Amygdala (tissue), 56 donors: Measurements from ENCODE around the gene HBS1L.

ENCODE experiments used
- DNase-seq, 56 donors: peaks; one replicate each; lab custom pipeline; 2025; lab: John Stamatoyannopoulos, UW

Gene HBS1L

DNA sequence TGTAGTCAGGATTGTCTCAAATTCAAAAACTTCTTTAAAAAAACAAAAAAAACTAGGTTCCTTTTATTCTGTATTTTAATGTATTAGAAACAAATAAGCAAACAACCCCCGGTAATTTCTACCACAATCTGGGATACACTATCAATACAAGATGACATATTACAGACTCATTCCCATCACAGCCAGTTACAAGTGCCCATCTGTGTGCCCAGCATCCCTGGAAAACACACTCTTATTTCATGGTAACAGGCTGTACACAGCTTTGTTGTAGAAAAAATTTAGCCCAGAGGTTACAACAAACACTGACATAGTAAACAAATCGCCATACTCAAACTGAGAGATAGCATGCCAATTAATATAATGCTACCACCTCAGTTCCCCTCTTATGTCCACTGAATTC, 16.3 kb downstream of the HBS1L start:
- DNase-seq: no peak

DNA sequence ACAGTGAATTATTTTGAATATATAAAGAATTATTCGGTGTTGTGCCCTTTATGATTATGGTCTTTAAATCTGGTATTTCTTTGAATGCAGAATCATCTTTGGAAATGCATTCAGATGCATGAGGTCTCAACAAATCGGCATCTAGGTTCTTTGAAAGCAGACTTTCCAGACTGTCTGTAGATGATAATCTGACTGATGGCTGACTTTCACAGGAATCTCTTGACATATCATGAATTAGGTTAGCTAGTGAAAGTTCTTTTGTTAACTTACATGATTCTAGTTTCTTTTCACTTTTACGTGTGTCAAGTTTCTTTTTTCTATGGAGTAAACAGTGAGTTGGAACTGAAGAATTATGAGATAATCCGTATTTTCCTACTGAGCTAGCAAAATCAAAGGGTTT, 17.1 kb downstream of the HBS1L start:
- DNase-seq: no peak

DNA sequence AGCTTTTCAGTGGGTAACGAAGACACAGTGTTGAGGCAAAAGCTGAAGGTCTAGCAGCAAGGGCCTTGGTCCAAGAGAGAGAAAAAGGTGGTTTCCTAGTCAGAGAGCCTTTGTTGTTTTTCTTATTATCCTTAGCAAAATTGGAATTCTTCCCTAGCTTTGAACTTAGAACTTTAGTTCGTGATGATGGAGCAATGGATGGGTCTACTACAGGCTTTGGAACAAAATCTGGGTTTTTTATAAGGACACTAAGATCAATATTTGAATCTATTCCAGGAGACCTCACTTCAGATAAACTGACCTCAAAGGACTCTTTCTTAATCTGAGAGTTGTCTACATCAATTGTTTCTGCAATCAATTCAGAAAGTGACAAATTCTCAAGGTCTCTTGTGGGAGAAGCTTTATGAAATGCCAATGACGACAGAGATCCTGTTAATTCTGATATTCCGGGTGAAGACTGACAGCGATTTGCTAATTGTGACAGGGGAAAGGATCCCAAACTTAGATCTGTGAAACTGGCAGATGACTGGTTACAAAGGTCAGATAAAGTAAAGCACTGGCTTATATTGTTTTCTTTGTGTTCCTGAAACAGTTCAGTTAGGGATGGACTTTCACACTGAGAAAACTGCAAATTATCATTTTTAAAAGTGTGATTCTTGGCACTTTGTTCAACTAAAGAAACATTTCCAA, 17.7 kb downstream of the HBS1L start:
- no peak for DNase-seq

DNA sequence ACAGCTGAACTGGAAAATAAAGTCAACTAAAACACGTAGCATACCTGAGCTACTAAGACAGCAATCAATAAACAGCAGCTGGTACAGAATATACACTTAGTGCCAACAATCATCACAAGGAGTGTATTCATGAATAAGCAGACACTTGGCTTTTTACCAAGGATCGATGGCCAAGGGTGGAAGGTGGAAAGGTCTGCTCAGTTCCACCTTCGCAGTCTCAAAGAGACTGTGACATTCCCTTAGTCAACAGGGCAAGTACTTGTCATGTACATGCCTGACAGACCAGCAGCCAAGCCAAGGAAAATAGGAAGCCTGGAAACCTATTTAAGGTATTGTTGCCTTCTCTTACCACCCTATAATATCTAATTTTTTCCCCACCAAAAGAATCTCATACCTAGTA, 21.4 kb downstream of the HBS1L start:
- DNase-seq: no peak

DNA sequence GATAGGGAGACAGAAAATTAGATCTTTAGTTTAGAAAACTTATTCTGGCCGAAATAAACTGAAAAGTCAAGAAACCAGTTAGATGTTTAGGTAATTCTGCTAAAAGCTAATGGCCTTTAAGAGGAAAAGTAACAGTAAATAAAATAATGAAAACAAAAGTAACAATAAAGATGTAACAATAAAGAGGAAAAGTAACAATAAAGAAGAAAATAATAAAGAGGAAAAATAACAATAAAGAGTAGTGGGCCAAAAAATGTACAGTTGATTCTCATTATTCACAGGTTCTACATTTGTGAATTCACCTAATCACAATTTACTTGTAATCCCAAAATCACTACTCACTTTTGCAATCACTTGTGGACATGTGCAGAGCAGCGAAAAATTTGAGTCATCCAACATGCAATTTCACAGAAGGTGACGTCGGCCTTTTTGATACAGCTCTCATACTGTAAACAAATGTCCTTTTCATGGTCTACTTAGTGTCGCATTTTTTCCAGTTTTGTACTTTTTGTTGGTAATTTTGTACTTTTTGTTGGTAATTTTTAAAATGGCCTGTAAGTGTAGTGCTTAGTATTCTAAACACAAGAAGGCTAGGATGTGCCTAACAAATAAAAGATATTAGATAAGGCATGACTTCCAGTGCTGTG, 24.0 kb downstream of the HBS1L start:
- no peak for DNase-seq

DNA sequence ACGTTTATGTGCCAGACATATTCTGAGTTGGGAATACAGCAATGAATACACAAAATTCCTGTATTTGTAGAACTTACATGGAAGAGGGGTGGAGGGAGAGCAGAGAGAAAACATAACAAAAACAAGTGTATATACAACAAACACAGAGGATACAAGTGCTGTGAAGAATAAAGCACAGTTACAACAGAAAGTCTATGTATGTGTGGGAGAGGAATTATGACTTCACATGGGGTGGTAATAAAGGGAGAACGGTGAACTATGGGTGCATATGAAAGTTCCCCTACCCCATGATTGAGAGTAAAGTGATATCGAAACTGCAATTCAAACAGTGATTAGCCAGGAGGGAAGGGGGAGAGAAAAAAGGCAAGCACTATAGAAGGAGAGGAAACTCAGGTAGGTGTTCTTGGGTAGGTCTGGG, 24.6 kb downstream of the HBS1L start:
- no peak for DNase-seq

DNA sequence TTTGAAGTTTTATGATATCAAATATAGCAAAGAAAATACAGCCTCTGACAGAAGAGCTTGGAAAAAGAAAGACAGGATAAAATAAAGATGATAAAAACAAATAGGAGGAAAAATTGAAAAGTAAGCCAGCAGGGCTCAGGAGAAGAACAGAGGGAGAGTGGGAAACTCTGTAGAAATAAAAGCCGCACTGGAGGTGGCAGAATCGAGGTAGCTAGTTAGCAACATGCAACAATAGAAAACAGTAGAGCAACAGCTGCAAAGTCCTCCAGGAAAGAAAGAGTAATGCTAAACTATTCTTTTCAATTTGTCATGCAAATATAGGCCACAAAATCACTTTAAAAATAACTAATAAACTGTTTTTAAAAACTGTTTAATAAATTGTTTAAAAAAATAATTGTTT, 28.8 kb downstream of the HBS1L start:
- no peak for DNase-seq

DNA sequence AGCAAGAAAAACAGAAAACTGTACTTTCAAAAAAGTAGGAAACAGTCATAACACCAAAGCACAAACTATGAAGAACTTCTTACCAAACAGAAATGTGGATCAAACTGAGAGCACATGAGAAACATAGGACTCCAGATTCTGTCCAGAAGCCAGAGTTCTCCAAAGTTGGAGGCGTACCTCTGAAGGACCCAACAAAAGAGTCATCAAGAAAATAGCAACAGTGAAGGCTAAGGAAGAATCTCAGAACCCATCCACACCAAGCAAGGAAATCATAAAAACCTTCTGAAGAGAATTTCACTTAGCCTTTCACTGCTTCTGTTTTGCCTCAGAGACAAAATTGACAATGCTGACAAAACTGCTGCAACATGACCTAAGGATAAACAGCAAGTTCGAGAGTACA, 29.4 kb downstream of the HBS1L start:
- no peak for DNase-seq

DNA sequence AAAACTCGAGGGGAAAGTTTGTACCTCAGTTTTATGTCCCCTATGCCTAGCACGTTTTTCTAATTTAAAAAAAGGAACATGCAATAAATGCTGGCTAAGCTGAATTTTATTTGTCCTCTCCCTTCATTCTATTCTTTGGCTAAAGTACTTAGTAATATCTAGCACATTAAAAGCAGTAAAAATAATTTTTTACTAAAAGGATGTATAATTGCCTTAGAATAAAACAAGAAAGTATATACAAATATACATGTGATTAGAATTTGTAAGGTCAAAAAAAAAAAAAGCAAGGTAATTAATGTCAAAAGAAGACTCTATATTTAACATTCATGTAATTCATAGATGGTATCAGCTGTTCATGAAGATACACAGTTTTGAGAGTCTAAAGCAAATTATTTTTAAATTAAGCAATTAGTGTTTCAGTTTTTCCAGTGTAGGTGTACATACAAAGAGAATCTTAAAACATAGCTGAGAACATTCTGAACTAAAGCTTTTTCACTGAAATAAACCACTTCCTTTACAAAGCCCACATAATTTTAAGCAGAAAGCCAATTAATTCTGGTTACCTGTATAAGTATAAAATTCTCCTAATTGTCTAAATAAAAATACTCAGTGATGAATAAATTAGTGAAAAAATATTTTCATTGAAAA, 32.4 kb downstream of the HBS1L start:
- no peak for DNase-seq

DNA sequence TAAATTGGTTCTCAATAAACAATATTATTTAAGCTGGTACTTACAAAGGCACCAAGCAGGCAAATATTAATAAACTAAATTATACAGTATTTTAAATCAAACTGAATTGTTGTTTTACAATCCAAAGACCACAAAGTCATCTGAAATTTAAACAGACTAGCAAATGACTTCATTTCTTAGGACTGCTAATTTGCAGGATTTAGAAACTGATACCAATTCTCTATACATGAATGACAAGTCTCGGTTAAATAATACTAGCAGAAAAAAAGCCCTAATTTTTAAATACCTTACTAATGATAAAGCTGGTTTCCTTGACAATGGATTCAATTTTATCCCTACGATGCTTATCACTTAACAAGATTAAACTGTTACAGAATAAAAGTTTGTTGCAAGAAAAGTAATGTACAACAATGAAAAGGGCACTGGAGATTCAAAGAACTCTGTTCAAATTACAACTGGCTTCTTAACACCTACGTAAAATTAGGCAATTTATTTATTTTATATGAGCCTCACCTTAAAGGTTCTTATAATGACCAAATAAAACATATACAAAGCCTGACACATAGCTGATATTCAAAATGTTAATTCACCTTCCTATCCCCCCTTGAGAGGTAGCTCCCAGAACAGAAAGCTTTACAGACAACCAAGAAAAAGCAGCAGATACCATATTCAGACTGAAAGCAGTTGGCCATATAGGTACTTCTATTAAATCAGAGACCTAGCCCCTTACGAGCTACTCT, 33.1 kb downstream of the HBS1L start:
- DNase-seq: no peak

DNA sequence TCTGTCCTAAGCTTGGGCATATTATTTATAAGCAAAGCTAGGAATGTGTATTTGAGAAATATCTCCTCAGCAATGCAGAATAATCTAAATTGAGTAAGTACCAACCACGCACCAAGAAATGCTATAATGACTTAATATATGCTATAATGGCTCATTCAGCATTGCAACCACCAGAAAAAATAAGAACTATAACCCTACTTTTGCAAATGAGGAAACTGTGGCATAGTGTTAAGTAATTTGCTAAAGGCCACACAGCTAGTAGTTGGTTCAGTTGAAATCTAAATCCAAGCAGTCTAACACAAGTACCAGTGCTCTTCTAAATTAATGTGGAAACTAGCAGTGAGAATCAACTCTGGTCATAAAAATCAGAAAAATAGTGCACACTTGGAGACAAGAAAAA, 35.7 kb downstream of the HBS1L start:
- DNase-seq: no peak

DNA sequence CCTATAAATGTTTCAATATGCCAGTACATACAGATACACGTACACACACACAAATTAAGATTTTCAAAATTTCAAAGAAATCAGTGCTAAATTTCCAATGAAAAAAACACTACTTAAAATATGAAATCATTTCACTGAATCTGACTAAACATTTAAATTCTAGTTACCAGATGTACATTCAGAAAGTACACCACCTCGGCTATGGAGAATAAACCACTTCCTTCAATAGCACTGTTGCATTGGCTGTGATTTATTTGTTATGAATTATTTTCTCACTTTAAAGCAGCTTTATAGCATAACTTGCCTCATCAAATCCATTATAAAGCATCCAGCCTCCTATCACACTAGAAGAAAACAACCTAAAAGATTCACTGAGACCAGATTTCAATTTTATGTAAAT, 36.6 kb downstream of the HBS1L start:
- no peak for DNase-seq

DNA sequence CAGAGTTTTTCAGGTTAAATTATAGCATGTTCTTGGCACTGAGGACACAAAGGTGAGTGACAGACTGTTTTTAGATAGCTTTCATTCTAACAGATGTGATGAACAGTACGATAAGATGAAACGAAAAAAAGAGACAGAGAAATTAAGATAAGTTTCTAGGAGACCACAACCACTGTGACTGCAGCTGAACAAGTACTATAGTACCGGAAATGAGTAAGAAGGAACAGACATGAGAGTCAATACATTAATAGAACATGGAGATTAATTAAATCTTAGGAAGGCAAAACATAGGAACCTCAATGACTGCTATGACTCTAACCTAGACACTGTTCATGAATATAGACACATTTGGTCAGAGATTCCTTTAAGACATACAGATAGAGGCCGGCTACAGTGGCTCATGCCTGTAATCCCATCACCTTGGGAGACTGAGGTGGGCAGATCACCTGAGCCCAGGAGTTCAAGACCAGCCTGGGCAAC, 40.2 kb downstream of the HBS1L start:
- no peak for DNase-seq

DNA sequence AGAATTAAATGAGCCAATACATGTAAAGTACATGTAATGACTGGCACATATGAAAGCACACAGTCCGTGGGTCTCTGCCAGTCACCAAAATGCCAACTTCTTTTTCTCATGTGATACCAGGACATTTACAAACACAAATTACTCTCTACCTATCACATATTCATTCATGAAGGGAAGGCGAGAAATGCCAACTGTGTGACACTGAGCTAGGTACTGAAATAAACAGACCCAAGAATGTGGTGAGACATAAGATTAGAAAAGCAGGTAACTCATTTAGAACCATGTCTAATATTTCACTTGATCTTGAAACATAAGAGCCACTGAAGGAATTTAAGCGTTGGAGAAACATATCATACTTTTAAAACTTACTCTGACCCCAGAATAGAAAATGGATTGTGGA, 41.4 kb downstream of the HBS1L start:
- no peak for DNase-seq

DNA sequence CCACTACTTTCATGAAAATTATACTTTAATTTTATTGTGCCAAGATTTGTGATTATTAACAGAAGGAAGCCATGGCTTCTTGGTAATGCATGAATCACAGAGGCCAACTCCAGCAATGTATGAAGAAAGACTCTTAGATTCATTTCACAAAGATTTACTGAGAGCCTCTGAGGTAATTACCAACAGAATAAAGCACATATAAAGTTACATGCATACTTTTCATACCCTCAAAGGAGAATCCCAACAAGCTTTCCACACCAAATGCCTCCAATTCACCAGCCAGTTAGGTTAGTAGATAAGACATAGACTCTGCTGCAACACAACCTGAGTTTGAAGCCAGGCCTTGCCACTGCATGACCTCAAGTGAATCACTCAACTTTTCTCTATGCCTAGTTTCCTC, 41.9 kb downstream of the HBS1L start:
- no peak for DNase-seq

DNA sequence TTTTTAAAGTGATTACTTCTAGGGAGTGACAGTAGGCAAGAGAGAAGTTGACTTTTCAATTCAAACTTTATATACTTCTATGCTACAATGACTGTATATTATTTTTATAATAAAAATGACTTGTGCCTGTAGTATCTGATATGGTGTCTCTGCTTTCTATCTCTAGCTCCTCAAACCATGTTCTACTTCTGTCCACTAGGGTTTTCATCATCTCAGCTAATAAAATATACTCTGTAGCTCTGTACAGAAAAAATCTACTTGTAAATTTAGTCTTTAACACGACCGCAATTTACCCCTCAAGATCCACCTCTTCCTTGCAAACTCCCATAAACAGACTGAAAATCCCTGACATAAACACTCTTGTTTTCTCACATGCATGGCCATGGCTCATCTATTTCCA, 42.3 kb downstream of the HBS1L start:
- no peak for DNase-seq

DNA sequence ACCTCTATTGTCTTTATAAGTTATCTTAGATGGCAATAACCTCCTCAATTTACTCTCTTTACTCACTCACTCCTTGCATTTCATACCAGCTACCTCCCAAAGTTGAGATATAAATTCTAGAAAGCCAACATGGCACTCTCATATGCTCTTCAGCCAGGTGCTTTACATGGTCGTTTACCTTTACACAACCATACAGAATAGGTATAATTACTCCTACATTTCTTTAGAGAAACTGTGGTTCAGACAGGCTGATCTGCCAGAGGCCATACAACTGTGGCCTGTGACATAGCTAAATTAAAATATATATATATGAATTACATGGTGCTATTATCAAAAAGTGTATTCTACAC, 45.7 kb downstream of the HBS1L start:
- no peak for DNase-seq

DNA sequence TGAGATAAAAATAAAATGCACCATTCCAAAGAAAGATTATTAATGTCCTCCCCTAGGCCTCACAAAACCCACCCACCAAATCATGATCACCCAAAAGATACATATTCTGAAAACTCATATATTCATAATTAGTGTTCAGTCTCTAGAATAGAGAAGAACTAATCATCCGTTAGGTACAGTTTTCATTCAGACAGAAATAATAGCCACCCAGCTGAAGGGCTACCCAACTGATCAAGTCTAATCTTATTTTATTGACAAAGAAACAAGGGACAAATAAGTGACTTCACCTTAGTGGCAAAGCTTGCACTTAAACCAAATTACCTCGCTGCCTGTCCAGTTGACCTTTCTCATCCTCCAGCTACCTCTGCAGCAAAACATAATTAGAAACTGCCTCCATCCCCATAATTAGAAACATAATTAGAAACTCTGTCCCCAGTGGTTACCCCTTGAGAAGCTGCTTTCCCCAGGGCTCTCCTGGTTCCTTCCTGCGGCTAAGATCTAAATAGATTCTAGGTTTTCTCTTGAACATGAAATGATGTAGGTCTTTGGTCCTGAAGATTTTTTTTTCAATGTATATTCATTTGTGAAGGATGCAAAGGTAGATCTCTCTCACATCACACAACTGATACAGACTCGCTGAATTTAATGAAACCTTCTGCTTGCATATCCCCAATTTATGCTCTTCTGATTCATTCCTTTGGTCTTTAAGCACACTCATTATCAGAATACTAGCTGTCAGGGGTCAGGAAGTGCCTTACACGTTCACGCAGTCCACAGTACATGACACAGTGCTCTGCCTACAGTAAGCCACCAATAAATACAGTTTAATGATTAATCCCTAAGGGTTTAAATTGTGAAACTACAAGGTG, 46.3 kb downstream of the HBS1L start:
- DNase-seq: no peak

DNA sequence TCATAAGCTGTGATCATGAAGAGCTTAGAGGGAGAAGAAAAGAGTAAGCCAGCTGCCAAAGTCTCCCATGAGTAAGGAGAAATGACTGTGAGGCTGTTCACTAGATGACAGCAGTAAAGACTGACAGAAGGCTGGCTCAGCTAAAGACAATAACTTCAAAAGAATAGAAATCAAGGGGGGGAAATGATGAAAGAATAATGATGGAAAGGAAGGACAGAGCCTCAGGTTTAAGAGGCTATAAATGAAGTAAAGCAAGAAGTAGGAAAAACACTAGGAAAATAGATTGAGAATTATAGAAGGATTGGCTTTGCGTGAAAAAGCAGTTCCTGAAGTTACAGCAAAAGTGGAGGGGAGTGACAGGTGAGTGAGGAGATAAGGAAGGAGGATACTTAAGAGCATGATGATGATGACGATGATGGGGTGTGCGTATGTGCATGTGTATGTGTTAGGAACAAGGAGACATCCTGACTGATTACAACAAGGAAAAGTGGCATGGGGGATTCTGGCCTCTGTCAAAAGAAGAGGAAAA, 48.2 kb downstream of the HBS1L start:
- DNase-seq: no peak

DNA sequence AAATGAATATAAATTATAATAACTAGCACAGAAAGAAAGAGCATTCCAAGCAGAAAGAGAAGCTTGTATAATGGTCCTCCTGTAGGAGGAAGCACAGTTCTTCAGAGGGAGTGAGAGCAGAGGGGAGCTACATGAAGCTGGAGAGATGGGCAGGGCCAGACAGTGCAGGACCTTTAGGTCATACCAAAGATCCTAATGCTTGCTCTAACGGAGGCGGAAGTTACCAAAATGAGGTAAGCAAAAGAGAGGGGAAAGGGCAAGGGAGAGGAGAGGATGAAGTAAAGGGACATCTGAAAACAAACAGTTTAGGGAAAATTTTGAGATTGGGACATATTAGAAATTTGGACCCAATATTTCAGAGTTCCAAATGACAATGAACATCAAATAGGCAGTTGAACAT, 50.2 kb downstream of the HBS1L start:
- no peak for DNase-seq
